ENCODE measurements around the gene FOXN1.

The FOXN1 gene

GRCh38 chr17:28545787-28546415 lies 39.8 kb downstream of the FOXN1 start:
- no peak for DNase-seq

GRCh38 chr17:28547096-28547622 lies 41.0 kb downstream of the FOXN1 start:
- DNase-seq = no peak

GRCh38 chr17:28547623-28548416 lies 41.7 kb downstream of the FOXN1 start:
- DNase-seq = peak in 38 of 56 donors; percentile 8 to 70 (median 34)

GRCh38 chr17:28548417-28549130 lies 42.4 kb downstream of the FOXN1 start:
- DNase-seq = no peak

GRCh38 chr17:28549236-28550132 lies 43.3 kb downstream of the FOXN1 start:
- DNase-seq = no peak

- DNase-seq = no peak
These were observed 44.7 kb downstream of the FOXN1 start for GRCh38 chr17:28550858-28551257.

GRCh38 chr17:28551421-28552175 lies 45.5 kb downstream of the FOXN1 start:
- peak in 4 of 56 donors; percentile 6 to 19 (median 8) for DNase-seq

- DNase-seq = peak in 44 of 56 donors; percentile 11 to 75 (median 40)
These were observed 46.2 kb downstream of the FOXN1 start, which contains the start of gene UNC119 for GRCh38 chr17:28552176-28552999. UNC119 (minus strand) TSS chr17:28552624; CDS start chr17:28552557, 67 bp downstream.

- no peak for DNase-seq
These were observed 46.9 kb downstream of the FOXN1 start for GRCh38 chr17:28553000-28553505.

- no peak for DNase-seq
These were observed 48.4 kb downstream of the FOXN1 start for GRCh38 chr17:28554565-28554964.

GRCh38 chr17:28555022-28555421 lies 48.9 kb downstream of the FOXN1 start:
- DNase-seq = no peak

GRCh38 chr17:28563475-28563874 lies 57.3 kb downstream of the FOXN1 start:
- DNase-seq = no peak

- DNase-seq = no peak
These were observed 61.5 kb downstream of the FOXN1 start for GRCh38 chr17:28567604-28568003.

GRCh38 chr17:28569446-28569845 lies 63.3 kb downstream of the FOXN1 start:
- no peak for DNase-seq

- DNase-seq = peak in 15 of 56 donors; percentile 9 to 51 (median 30)
These were observed 64.7 kb downstream of the FOXN1 start for GRCh38 chr17:28570716-28571360.

GRCh38 chr17:28571361-28572122 lies 65.4 kb downstream of the FOXN1 start, which contains the start of gene PIGS:
PIGS (minus strand) TSS chr17:28571524; CDS start chr17:28571496, 28 bp downstream.
- DNase-seq = peak; percentile 64 to 98 (median 92)

Measured in amygdala (tissue), 56 donors.